HPDE6-E6E7 (cell line): ENCODE results near the gene ERLEC1.
"Not testable (repeated sequence)": the region's sequence is repeated elsewhere in the genome, so short reads cannot be mapped to it uniquely, and the experiment has no call there.

Experiments
- DNase-seq: peaks from one replicate; pipeline ENCODE4 v3.0.0; 2011; ENCODE audit warnings: missing footprints; ENCODE audit errors: extremely low spot score

The ERLEC1 gene, protein sequence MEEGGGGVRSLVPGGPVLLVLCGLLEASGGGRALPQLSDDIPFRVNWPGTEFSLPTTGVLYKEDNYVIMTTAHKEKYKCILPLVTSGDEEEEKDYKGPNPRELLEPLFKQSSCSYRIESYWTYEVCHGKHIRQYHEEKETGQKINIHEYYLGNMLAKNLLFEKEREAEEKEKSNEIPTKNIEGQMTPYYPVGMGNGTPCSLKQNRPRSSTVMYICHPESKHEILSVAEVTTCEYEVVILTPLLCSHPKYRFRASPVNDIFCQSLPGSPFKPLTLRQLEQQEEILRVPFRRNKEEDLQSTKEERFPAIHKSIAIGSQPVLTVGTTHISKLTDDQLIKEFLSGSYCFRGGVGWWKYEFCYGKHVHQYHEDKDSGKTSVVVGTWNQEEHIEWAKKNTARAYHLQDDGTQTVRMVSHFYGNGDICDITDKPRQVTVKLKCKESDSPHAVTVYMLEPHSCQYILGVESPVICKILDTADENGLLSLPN

DNA sequence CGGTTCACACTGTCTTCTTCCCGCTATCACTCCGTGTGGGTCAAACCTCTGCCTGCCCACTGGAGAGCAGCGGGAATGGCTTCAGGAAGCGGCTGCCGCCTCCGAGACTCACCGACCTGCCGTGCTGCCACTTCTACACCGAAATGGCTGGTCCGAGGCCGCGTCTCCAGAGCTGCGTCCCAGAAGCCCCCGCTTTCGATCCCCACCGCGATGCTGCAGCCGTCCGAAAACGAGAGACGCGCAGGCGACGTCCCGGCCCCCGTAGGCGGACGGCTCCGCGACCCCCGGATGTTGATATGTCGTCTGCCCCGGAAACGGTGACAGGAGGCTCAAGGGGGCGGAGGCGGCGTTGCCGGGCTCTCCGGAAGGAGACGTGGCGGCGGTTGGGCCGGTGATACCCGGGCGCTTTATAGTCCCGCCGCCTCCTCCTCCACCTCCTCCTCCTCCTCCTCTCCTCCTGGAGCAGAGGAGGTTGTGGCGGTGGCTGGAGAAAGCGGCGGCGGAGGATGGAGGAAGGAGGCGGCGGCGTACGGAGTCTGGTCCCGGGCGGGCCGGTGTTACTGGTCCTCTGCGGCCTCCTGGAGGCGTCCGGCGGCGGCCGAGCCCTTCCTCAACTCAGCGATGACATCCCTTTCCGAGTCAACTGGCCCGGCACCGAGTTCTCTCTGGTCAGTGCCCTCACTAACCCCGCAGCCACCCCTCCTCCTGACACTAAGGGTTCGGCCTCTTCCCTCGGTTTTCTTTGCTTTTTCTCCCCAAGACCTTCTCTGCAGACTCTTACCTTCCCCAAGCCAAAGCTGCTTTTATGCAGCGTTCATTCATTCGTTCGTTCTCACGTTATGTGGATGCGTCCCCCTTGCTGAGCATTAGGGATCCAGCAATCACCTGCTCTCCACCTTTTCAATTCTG lies at the start of gene ERLEC1, which contains the start of gene ASB3:
ERLEC1 (plus strand) TSS at position 340 of the 909 bp plus-strand sequence; CDS start at position 507, 167 bp downstream.
ASB3 (minus strand) TSS at position 249 of the 909 bp plus-strand sequence. CDS start 21,381 bp downstream, outside the sequence.
- DNase-seq, result peak; percentile 29

DNA sequence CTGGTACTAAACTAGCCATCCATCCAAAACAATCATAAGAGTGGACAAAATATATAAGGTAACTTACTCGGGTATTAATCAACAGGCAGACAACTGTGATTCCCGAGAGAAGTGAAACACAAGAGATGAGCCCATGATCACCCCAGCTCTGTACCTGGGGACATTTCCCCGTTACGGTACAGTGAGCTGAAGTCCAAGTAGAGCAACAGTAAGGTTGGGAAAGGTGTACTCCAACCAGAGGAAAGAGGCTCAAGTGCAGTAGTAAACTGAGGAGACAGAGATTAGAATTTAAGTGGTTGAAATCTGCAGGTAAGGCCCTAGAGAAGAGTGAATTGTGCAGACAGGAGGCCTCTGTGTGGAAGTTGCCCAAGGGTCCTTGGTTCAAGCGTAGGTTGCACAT lies 49.8 kb upstream of the ERLEC1 start:
- DNase-seq, result no peak

DNA sequence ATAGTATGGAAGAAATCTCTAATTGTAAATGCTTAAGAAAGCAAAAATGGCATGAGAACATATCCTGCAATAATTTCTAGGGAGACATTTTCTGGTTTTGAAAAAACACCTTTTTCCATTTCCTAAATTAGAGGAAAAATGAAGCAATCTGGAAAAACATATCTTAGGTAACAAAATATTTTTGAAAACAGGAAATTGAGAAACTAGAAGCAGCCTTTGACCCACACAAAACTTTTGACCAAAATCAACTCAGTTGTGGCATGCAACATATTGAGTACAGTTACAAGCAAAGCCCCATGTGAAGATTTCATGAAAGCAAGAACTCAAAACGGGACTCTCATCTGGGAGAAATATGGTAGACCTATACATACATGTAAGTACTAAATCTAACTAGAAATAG lies 47.8 kb upstream of the ERLEC1 start:
- DNase-seq, result no peak

DNA sequence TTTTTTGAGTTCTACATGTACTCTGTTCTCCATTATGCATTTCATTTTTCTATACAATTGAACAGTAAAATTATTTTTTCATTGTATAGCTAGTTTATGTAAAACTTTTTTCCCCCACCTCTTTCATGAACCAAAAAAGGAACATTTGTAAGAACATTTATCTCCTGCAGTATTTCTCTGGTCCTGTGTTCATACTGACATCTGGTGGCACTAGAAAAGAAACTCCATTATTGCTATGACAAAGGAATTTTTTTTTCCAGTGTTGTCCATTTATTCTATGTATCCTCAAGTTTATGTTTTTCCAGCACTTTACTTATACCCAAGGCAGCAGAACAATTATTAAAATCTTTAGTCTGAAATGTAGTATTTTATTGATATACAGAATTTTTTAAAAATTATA lies 46.7 kb upstream of the ERLEC1 start:
- no peak for DNase-seq

DNA sequence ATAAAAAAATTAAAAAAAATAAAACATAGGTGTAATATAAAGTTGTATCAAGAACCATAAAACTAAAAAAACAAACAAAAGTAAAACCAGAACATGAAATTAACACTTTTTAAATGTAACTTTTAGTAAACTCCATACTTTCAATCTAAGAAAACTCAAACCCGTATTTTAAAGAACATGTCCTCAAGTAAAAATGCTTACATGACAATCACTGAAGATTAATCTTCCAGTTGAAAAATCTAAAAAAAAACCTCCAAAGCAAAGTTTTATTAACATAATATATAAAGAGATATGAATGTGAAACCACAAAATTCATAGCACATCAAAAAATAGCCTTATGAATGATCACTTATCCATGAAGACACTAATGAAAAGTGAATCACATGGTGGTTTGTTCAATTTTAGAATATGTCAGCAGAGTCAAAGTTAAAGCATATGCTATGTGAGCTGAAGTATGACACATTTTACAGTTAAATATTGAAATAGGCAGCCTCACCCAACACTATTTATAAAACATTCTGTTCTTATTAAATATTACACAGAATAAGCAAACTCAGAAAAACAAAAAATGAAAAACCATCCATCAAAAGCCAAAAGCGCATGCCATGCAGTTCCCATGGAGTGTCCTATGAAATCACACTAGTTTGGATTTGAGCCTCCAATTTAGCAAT lies 42.3 kb upstream of the ERLEC1 start:
- DNase-seq, result no peak

DNA sequence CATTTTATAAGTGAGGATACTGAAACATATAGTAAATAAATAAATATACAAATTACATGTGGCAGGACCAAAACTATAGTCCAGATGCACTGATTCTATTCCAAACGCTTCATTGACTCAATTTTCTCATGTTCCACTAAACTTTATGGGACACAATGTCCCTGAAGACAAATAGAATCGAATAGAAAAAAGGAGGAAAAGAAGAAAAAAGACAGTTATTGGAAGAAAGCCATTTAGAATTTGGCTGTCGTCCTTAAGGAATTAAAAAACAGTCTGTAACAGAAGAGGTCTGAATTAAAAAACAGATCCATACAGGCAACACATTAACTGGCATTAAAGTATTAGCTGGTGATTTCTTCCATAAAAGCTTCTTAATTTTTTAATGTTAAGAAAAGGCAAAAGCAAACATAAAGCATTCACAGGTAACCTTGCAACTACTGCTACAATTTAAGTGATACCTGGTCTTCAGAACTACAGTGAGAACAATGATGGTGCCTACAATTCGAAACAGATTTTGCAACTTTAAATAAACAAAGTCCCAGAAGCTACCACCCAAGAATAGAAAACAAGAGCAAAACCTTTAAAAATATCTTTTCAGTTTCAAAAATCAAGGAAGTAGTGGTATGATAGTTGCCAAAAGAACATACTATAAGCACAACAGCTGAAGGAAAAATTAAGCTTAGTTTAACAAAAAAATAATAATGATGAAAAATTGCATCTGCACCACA lies 36.6 kb upstream of the ERLEC1 start:
- no peak for DNase-seq

DNA sequence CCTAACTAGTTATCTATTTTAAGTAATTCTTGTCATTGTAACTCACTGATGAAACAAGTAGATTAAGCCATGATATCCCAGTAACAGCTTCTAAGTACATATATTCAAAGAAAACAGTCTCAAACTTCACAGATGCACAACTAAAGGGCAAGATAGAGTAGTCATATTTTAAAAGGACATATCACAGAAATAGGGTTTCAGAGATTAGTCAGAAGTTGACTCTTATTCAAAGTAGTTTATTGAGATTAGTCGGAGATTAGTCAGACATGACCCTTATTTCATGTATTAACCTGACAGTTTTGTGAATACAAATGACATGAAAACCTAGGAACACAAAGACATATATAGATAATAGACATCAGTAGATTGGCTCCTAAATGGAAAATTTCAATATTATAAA lies 35.1 kb upstream of the ERLEC1 start:
- DNase-seq, result peak; percentile 29

DNA sequence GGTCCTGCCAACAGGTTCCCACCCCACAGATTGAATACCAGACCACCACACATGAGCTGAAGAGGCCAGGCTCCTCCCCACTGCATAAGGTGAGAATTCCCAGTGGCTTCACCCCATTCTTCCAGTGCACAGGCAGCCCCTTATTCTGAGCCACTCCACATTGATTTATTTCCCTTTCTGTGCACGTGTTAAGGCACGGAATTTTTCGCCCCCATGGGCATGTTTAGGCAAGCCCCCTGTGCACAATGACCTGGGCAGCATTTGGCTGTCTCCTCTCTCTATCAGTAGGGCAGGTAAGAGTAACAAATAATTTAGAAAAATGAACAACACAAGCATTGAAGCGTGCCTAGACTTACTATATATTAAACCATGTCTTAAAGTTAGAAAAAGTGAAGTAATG lies 34.5 kb upstream of the ERLEC1 start:
- no peak for DNase-seq

DNA sequence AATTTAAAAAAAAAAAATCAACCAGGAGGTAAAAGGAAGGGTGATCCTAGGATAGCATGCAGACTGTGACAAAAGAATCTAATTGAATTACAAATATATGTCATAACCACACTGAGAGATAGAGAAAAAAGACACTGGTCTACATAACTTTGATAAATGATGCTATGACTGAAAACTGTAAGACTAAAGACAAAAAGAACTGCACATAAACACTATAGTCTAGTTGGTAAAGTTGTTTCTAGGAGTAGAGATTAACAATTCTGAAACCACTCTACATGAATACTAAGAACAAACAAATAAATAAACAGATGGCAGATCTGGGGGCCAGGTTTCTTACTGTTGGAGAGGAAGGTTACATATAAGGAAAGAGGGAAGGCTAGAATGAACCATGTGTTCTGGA lies 33.8 kb upstream of the ERLEC1 start:
- no peak for DNase-seq

DNA sequence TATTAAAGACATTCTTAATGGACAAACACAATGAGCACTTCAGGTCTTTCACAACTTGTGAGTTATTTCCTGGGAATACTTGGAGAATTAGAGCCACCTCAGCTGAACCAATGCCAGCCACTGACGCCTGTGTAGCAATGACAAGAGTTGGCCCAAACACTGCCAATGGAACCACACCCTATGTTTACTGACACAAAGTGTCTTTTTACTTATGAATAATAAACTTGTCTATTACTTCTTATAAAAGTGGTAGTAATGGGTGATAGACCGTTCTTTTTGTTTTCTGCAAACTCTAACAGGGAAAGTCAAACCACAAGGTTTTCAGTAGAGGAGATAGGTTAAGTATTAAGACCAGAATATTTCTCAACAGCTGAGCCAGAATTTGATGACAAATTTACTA lies 31.7 kb upstream of the ERLEC1 start:
- DNase-seq, result no peak

DNA sequence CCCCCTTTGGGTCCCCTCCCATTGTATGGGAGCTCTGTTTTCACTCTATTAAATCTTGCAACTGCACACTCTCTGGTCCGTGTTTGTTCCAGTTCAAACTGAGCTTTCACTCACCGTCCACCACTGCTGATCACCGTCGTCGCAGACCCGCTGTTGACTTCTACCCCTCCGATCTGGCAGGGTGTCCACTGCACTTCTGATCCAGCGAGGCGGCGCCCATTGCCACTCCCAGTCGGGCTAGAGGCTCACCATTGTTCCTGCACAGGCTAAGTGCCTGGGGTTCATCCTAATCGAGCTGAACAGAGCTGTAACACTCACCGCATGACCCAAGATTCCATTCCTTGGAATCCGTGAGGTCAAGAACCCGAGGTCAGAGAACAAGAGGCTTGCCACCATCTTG lies 30.2 kb upstream of the ERLEC1 start:
- no peak for DNase-seq

DNA sequence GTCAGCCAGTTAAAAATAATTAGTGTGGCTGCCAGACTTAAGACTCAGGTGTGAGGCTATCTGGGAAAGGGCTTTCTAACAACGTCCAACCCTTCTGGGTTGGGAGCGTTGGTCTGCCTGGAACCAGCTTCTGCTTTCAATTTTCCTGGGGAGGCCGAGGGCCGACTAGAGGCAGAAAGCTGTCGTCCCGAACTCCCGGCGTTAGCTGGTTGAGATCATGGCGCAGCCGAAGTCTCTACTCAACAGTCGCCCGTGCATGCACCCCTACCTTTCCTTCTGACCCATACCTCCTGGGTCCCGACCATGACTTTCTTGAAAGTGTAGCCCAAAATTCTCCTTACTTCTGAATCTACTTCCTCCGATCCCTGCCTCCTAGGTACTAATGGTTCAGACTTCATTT lies 29.6 kb upstream of the ERLEC1 start:
- not testable (repeated sequence) for DNase-seq

DNA sequence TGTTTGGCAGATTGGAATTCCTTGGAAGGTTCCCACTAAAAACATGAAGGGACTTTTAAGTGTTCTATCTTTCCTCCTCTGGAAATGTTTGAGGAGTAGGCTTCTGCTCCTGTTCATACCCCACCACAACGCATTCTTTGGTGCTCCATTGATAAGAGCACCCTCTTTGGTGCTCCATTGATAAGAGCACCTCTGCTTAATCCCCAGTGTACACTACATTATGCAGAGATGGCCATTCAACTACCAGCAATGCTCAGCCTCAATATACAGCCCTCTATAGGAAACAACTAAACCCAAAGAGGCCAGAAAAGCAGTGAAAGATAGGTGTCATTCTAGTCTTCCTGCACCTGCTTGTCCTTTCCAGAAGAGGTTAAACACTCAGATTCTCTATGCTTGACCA lies 21.1 kb upstream of the ERLEC1 start:
- no peak for DNase-seq

DNA sequence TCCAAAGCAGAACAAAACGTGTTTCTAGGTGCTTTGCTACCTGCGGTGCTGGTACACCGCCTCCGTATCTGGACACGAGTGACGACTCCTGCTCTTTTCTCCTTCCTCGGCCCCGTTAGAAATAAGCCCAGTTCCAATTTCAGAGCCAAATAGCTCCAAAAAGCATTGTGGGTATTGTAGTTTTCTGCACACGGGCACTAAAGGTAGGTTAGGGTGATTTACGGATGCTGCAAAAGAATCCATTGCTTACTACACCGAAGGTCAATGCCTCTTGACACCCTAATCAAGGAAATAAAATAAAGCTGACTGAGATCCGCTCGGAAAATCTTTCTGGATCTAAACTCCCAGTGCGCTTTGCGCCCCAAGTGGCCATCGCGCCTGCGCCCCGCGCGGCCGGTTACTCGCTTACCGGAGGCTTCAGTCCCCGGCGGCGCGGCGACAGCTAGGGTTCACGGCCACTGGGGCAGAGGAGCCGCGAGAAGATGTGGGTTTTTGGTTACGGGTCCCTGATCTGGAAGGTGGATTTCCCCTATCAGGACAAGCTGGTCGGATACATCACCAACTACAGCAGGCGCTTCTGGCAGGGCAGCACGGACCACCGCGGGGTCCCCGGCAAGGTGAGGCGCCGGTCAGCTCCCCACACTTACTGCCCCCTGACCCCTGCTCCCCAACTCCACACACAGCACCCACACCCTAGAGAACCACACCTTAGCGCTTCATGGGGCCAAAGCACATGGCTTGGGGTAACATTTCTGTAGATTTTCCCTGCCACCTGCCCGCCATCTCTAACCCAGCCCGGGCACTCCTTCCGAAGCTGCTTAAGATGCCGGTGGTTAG lies 19.2 kb upstream of the ERLEC1 start, which contains the start of gene CHAC2:
CHAC2 (plus strand) TSS at position 400 of the 837 bp plus-strand sequence; CDS start at position 483, 83 bp downstream.
- peak; percentile 70 for DNase-seq

DNA sequence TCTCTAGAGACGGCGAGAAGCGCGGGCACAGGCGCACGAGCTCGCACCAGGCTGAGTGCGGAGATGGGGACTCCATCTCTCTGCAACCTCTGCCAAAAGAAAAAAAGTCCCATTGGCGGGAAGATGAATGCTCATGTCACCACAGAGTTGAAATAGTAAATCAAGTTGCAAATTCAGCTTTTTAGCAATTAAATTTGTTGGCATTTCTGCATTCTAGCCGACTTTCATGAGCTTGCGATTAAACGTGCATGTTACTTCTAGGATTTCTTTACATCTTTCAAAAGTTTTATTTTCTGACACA lies 18.7 kb upstream of the ERLEC1 start:
- DNase-seq, result no peak

DNA sequence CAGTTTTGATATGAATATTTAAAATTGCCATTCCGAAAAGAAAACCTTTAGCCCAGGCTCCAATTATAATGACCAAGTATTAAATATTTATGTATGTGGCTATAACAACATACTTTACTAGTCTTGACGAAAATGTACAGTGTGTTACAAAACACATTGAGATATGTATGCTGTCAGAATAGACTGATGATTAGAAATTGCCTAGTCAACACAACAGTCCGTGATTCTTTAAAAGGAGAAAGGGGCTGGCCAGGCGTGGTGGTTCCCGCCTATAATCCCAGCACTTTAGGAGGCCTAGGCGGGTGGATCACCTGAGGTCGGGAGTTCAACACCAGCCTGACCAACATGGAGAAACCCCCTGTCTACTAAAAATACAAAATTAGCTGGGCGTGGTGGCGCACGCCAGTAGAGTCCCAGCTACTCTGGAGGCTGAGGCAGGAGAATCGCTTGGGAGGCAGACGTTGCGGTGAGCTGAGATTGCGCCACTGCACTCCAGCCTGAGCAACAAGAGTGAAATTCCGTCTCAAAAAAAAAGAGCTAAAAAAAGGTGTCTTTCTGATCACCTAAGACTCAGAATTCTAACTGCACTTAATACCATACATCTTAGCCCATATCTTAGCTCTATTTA lies 17.4 kb upstream of the ERLEC1 start:
- DNase-seq, result no peak

DNA sequence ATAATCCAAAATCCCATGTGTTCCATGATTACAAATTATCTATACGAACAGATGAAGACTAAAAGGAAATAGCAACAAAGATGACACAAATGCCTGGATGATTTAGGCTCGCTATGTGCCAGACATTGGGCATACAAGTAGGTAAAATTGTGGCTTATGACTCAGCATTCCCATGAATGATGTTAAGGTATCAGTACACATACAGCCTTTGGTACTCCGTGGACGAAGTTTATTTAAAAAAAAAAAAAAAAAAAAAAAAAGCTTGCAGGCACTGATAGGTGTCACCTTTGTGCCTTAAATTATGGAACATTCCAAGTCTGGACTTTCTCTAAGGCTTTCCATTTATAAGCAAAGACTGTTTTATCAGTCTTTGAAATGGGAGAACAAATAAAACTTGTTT lies 16.6 kb upstream of the ERLEC1 start:
- no peak for DNase-seq

DNA sequence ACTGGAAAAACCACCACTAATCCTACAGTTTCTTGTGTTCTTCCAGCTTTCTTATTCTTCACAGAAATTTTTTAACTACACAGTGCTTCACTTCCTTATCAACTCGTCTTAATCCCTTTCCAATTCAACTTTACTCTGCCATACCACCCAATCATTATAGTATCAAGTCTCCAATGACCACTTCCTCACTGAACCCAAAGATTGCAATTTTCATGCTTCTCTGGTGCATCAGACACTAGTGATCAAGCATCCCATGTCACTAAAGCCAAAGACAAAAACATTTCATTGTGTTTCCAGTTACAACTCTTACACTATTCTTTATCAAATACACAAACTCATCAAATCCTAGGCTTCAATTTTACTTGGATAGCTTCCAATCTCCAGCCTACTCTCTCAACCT lies 9.7 kb upstream of the ERLEC1 start:
- no peak for DNase-seq

DNA sequence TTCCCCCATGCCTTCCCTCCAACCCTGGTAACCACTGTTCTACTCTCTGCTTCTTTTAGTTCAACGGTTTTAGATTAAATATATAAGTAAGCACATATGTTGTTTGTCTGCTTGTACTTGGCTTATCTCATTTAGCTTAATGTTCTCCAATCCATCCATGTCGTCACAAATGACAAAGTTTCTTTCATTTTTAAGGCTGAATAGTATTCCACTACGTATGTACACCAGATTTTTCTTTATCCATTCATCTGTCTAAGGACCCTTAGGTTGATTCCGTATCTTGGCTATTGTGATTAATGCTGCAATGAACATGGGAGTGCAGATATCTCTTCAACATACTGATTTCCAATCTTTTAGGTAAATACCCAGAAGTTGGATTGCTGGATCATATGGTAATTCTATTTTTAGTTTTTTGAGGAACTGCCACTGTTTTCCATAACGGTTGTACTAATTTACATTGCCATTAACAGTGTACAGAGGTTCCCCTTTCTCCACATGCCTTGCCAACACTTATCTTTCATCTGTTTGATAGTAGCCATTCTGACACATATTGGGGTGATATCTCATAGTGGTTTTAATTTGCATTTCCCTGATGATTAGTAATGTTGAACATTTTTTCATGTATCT lies 8.2 kb upstream of the ERLEC1 start:
- DNase-seq, result no peak

DNA sequence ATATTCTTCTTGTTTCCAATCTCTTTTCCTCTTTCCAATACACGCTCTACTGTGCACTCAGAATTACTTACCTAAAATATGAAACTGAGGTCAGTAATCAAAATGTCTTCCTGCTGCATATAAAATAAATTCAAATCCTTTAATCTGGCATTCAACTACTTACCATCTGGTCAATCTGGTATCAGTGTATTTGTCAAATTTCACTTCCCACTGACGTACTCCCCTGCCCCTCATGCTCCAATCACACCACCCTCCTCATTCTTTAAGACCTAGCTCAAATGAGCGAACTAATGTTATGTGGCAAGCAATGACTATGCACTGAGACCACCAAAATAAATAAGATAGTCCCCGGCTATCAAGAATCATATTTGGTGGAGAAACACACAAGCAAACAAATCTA lies 6.8 kb upstream of the ERLEC1 start:
- no peak for DNase-seq
